KOPT-K1 (cell line): ENCODE data around the gene IGFBP6.

Experiments
- H3K27ac ChIP-seq: fragments of 200-600 bp; sonication (generic); 2 replicates; pipeline ENCODE4 v1.5.1; 2016; ENCODE audit warnings: antibody characterized with exemption, mild to moderate bottlenecking, low read depth, low read length; ENCODE audit not compliant: poor library complexity, severe bottlenecking
- H3K36me3 ChIP-seq: fragments of 200-600 bp; sonication (generic); 2 replicates; pipeline ENCODE4 v1.5.1; 2017; ENCODE audit warnings: antibody characterized with exemption, mild to moderate bottlenecking, low read length, moderate library complexity; ENCODE audit not compliant: insufficient read depth
- H3K9me3 ChIP-seq: fragments of 200-600 bp; sonication (generic); 2 replicates; pipeline ENCODE4 v1.5.1; 2017; ENCODE audit warnings: antibody characterized with exemption, low read length, mild to moderate bottlenecking; ENCODE audit not compliant: insufficient read depth, poor library complexity, severe bottlenecking

The IGFBP6 gene

DNA sequence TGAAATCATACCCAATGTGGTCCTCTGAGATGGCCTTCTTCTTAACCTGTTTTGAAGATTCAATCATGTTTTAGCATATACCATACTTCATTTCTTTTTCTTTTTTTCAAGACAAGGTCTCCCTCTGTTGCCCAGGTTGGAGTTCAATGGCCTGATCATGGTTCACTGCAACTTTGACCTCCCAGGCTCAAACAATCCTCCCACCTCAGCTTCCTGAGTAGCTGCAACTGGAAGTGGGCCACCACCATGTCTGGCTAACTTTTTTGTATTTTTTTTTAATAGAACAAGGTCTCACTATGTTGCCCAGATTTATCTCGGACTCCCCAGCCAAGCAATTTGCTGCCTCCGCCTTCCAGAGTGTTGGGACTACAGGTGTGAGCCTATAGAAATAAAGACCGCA is 36.3 kb downstream of the IGFBP6 start:
- Histone ChIP-seq H3K36me3 (no peaks in the 10 kb centered on the region), H3K27ac (no peak overlapping the region), H3K9me3 (peaks cover 17% of the 10 kb centered on the region)

DNA sequence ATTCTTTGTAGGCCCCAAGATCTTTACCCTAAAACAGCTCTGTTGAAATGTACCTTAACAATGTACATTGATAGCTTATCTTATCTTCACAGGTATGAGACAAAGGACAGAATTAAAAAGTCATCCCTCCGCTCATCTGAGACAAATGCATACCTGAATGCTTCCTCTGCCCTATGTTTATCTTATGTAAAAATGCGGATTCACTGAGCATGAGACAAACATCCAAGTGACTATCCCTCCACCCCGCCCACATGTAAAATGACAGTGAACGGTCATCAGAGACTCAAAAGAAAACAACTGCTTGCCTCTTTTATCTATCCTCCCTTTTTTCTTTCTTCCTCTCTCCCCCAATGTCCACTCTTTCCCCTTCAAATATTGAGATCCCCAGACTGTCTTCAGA is 45.9 kb downstream of the IGFBP6 start:
- no peak overlapping the region for H3K27ac ChIP-seq
- no peaks in the 10 kb centered on the region for H3K36me3 ChIP-seq
- peaks cover 17% of the 10 kb centered on the region for H3K9me3 ChIP-seq

GRCh38 chr12:53145383-53146260 is 48.2 kb downstream of the IGFBP6 start:
- H3K36me3 ChIP-seq, result no peaks in the 10 kb centered on the region
- no peak overlapping the region for H3K27ac ChIP-seq
- no peaks in the 10 kb centered on the region for H3K9me3 ChIP-seq

GRCh38 chr12:53147181-53147580 is 49.7 kb downstream of the IGFBP6 start:
- no peaks in the 10 kb centered on the region for H3K9me3 ChIP-seq
- no peaks in the 10 kb centered on the region for H3K36me3 ChIP-seq
- no peak overlapping the region for H3K27ac ChIP-seq

GRCh38 chr12:53147653-53148052 is 50.2 kb downstream of the IGFBP6 start:
- no peak overlapping the region for H3K27ac ChIP-seq
- no peaks in the 10 kb centered on the region for H3K9me3 ChIP-seq
- H3K36me3 ChIP-seq, result no peaks in the 10 kb centered on the region

DNA sequence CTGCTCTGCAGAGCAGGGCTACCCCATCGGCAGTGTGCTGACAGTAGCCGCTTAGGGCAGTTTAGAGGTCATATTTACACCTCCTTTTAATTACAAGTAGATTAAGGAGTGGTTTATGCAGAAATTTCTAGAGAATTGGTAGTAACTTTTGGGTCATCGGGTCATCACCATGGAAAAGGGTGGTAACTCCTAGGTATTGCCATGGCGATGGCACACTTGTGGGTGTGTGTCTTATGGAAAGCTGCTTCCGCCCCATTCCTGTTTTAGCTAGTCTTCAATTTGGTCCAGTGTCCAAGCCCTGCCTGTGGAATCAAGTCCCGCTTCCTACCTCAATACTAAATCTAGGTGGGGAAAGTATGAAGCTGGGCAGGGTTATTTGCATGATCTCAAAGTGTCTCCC is 53.6 kb downstream of the IGFBP6 start:
- Histone ChIP-seq H3K27ac (no peak overlapping the region), H3K36me3 (no peaks in the 10 kb centered on the region), H3K9me3 (no peaks in the 10 kb centered on the region)
